PC-3 (cell line): ENCODE results near the gene ALG13.

Experiments
- CTCF ChIP-seq: fragments of 300-600 bp; sonication (generic); conservative IDR thresholded peaks from 2 replicates; pipeline ENCODE4 v1.5.1; 2017; ENCODE audit warnings: antibody characterized with exemption, low read depth, mild to moderate bottlenecking, low read length
- EZH2 ChIP-seq: fragments of 300-600 bp; sonication (generic); IDR thresholded peaks from one replicate; pipeline ENCODE4 v1.6.1; 2017; ENCODE audit warnings: antibody characterized with exemption, mild to moderate bottlenecking, low read length; ENCODE audit not compliant: unreplicated experiment
- EZH2phosphoT487 ChIP-seq: fragments of 300-600 bp; sonication (generic); IDR thresholded peaks from 2 replicates; pipeline ENCODE4 v1.6.1; 2018; ENCODE audit warnings: mild to moderate bottlenecking, antibody characterized with exemption, low read length, borderline replicate concordance

- TF ChIP-seq EZH2phosphoT487 (no peak), CTCF (no peak), EZH2 (no peak)
Measured at GRCh38 chrX:111731351-111731750, 50.4 kb downstream of the ALG13 start.
